ENCODE measurements around the gene NBEAL1.
A peak's percentile ranks its signal among the peaks of the same experiment; 100 is the strongest.
"Not testable (repeated sequence)": the region's sequence is repeated elsewhere in the genome, so short reads cannot be mapped to it uniquely, and the experiment has no call there.

NBEAL1 gene

DNA sequence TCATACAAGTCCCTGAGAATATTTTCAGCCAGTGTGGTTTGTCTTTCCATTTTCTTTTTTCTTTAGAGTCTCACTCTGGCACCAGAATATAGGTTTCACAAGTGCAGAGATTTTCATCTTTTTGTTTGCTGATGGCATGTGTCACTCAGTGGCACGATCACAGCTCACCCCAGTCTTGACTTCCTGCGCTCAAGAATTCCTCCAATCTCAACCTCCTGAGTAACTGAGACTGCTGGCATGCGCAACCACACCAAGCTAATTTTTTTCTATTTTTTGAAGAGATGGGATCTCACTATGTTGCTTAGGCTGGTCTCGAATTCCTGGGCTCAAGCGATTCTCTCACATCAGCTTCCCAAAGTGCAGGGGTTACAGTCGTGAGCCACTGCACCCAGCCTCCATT is 23.9 kb downstream of the NBEAL1 start:
- DNase-seq: no peak

DNA sequence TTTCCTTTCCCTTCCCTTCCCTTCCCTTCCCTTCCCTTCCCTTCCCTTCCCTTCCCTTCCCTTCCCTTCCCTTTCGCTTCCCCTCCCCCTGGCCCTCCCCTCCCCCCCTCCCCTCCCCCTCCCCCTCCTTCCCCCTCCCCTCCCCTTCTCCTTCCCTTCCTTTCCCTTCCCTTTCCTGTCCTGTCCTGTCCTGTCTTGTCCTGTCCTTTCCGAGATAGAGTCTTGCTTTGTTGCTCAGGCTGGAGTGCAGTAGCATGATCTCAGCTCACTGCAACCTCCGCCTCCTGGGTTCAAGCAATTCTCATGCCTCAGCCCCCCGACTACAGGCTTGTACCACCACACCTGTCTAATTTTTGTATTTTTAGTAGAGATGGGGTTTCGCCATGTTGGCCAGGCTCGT is 24.5 kb downstream of the NBEAL1 start:
- DNase-seq: not testable (repeated sequence)

DNA sequence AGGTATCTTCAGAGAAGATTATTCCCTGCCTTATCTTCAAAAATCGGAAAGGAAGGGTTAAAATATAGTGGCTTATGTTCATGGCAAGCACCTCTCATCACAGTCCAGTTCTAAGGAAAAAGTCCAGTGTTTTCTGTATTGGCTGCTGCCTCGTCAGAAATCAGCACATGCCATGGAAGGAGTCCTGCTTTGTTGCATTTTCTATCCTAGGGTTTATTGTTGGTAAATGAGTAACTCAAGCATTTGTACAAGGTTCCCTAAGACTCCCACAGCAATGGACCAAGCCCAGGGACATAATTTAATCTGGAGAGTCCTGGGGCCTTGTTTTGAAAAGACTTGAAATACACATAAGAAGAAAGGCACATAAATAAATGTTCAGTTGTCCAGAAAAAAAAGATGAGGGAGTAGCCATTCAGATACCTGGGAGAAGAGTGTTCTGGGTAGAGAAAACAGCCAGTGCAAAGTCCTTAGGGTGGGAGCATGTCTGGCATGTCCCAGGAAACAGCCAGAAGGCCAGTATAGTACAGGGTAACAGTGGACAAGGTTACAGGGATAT is 26.4 kb downstream of the NBEAL1 start:
- DNase-seq: no peak

DNA sequence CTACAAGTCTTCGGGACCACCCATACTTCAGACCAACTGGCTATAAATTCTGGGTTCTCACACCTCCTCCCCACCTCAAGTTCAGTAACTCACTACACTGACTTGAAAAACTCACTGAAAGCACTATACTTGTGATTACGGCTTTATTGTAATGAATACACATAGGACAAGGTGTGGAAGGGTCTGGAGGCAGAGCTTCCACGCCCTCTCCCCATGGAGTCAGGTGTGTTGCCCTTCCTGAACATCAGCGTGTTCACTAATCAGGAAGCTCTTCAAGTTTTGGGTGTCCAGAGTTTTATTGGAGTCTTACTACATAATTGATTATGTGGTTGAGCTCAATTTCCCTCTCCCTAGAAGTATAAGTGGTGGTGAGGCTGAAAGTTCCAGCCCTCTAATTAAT is 27.5 kb downstream of the NBEAL1 start:
- DNase-seq: no peak

DNA sequence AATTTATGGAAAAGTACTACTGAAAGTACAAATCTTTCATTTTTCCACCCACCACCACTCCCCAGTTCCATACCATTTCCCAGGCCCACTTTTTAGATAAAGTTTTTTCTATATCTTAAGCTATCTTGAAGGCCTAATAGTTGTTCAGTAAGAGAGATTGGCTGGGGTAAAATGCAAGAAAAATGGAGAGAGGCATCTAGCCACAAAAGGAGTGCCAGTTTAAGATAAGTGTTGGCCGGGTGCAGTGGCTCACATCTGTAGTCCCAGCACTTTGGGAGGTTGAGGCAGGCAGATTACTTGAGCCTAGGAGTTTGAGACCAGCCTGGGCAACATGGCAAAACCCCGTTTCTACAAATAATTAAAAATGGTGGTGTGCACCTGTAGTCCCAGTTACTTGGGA is 28.6 kb downstream of the NBEAL1 start:
- DNase-seq: no peak

DNA sequence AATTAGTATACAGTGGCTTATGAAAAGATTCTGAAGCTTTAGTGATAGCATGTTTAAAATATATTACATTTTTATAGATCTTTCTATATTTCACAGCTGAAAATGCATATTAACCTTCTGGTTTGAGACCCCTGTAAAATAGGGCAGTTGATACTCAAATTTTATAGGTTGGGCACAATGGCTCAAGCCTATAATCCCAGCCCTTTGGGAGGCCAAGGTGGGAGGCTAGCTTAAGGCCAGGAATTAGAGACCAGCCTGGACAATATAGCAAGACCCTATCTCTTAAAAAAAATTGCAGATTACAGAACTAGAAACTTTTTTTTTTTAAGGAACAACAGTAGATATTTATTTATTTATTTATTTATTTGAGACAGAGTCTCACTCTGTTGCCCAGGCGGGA is 31.2 kb downstream of the NBEAL1 start:
- no peak for DNase-seq

DNA sequence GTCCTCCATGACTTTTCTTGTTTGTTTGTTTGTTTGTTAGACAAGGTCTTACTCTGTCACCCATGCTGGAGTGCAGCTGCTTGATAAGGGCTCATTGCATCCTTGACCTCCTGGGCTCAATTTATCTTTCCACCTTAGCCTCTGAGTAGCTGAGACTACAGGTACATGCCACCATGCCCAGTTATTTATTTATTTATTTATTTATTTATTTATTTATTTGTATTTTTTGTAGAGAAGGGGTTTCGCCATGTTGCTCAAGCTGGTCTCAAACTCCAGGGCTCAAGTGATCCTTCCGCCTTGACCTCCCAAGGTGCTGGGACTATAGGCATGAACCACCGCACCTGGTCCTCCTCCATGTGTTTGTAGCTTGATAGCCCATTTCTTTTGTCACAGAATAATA is 37.9 kb downstream of the NBEAL1 start:
- no peak for DNase-seq

DNA sequence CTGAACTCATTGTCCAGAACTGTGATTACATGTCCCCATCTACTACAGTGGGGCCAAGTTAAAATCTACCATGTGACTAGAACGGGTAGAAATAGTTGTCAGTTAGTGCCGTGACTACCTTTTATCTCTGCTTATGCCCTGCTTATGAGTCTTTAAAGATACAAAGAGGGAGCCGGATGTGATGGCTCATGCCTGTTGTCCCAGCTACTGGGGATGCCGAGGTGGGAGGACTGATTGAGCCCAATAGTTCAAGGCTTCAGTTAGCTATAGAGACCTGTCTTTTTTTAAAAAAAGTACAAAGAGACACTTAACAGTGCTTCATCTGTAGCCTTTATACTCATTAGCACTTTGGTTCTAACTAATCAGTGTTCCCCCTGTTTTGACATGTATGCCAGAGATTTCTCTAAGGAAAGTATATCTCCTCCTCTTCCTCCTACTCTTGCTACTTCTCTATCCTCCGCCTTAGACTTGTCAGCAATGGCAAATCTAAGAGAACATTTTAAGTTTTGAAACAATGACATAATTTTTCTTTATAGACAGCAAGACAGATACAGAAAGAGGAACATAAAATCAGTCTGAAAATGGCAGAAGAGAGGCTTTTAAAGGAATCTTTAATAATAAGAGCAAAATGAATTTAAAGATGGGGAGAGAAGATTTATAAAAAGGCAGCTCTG is 45.0 kb downstream of the NBEAL1 start:
- DNase-seq: peak in 1 of 58 donors; percentile 6

DNA sequence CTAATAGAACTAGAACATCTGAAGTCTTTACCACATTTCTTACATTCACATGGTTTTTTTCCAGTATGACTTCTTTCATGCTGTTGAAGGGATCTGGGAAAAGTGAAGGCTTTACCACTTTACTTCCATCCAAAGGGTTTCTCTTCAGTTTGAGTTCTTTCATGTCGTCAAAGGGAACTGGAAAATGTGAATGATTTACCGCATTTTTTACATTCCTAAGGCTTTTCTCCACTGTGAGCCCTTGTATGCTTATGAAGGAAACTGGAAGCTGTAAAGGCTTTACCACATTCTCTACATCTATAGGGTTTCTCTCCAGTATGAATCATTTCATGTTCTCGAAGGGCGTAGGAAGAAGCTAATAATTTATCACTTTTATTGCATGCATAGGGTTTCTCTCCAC is 46.7 kb downstream of the NBEAL1 start:
- no peak for DNase-seq

DNA sequence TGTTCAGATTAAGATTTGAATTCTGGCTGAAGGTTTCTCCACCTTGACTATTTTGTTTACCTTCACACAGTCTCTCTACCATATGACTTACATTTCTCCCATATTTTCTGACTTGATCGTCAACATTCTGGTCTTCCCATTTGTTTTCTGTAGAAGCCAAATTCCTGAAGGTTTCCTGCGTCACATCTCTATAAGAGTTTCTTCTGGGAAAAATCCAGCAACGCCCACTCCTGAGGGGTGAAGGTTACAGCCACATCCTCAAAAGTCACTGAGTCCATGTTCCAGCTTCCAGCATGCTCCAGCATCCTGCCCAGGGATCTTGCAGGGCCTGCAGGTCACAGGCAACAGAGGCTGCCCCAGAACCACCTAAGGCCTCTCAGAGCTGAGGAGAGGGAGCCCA is 47.5 kb downstream of the NBEAL1 start:
- DNase-seq: no peak

DNA sequence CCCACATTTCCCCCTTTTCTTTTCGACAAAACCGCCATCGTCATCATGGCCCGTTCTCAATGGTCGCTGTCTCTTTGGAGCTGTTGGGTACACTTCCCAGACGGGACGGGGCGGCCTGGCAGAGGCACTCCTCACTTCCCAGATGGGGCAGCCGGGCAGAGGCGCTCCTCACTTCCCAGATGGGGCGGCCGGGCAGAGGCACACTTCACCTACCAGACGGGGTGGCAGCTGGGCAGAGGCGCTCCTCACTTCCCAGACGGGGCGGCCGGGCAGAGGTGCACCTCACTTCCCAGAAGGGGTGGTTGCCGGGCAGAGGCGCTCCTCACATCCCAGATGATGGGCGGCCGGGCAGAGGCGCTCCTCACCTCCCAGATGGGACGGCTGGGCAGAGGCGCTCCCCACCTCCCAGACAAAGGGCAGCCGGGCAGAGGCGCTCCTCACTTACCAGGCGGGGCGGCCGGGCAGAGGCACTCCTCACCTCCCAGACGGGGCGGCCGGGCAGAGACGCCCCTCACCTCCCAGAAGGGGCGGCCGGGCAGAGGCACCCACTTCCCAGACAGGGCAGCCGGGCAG is 51.9 kb downstream of the NBEAL1 start:
- not testable (repeated sequence) for DNase-seq

DNA sequence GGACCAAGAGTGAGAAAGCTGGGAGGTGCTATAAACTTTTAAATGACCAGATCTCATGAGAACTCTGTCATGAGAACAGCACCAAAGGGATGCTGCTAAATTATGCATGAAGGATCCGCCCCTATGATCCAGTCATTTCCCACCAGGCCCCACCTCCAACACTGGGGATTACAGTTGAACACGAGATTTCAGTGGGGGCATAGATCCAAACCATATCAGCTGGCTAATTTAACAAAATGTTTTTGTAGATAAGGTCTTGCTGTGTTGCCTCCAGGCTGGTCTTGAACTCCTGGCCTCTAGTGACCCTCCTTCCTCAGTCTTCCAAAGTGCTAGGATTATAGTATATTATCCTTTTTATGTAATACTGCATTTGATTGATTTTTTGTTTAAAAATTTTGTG is 56.0 kb downstream of the NBEAL1 start:
- no peak for DNase-seq

DNA sequence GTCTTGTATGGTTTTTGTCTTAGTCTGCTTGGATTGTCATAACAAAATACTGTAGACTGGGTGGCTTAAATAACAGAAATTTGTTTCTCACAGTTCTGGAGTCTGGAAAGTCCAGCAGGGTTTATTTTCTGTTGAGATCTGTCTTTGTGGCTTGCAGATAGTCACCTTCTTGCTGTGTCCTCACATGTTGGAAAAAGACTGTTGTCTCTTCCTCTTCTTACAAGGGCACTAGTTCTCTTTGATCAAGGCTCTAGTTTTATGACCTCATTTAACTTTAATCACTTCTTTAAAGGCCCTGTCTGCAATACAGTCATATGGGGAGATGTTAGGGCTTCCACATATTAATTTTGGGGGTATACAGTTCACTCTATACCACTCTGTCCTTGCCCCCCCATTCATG is 56.5 kb downstream of the NBEAL1 start:
- DNase-seq: no peak

DNA sequence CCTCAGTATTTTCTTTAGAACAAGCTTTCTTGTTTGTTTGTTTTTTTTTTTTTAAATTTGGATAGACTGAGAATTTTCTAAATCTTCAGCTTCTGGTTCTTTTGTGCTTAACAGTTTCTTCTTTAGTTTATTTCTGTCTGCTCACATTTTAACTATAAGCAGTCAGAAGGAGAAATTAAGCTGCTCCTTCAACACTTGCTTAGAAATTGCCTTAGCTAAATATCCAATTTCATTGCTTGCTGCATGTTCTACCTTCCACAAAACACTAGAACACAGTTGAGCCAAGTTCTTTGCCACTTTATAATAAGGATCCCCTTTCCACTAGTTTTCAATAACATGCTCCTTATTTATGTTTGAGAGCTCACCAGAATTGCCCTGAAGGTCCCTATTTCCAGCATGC is 57.7 kb downstream of the NBEAL1 start:
- no peak for DNase-seq

DNA sequence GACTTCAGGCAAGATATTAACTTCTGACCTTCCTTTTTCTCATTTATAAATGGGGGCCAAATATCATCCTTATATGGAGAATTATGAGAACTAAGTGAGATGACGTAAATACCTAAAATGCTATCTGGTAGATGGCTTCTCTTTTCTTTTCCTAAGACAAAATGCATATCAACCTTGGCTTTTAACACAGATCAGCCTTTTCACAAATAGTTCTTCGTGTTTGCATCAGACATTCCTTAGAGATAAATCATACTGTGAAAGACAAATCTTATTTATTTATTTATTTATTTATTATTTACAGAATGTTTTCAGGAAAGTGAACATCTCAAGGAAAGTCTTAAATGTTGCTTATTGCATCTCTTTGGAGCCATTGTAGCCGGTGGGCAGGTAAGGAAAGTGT is 62.8 kb downstream of the NBEAL1 start:
- no peak for DNase-seq

DNA sequence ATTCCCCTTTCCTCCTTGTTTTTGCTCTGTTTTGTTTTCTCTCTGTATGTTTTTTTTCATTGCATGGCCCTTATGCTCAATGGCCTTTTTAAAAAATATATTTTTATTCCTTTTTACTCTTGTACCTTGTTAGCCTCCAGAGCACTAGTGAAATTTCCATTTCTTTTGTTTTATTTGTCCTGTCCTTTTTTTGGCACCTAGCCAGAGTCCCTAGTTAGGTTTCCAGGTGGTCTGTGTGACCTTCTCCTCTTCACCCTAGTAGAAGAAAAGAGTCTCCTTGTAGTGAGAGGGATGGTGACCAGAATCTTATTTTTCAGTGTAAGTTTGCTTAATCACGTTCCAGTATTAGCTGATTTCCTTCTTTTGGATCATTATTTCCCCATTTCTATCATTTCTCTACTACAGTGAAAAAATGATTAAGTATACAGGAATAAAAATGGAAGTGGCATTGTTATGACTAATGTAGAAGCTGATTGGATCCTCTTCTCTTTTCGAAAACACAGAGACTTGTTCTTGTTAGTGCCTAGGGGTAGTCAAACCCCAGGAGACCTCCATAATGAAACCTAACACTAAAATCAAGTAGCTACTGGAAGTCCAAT is 65.9 kb downstream of the NBEAL1 start:
- DNase-seq: no peak

DNA sequence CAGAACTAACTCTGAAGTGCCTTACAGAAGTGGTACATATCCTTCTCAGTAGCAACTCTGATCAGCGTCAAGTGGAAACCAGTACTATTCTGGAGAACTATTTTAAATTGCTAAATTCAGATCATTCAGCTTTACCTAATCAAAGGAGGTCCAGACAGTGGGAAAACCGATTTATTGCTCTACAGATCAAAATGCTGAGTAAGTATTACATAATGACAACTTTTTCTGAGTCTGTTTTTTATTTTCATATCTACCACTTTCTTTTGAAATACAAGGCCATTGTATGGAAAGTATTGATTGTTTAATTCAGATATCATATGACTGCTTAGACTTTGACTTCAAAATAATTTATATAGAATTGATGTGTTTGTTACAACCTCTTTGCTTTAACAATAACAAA is 68.7 kb downstream of the NBEAL1 start:
- no peak for DNase-seq

DNA sequence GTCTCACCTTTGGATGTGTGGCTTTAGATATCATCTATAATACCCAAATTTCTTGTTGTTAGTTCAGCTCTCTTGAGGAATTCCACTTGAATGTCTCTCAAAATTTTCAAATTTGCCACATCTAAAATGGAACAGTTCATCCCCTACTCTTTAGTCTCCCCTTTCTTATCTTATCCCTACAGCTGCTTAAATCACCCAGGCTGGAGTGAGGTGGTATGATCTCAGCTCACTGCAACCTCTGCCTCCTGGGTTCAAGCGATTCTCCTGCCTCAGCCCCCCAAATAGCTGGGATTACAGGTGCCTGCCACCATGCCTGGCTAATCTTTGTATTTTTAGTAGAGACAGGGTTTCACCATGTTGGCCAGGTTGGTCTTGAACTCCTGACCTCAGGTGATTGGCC is 71.7 kb downstream of the NBEAL1 start:
- DNase-seq: not testable (repeated sequence)

DNA sequence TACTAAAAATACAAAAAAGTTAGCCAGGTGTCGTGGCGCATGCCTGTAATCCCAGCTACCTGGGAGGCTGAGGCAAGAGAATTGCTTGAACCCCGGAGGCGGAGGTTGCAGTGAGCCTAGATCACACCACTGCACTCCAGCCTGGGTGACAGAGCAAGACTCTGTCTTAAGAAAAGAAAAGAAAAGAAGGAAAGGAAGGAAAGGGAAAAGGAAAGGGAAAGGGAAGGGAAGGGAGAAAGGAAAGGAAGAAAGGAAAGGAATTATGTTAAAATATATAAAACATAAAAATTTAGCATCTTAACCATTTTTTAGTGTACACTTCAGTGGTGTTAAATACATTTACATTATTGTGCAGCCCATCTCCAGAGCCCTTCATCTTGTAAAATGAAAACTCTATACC is 76.0 kb downstream of the NBEAL1 start:
- not testable (repeated sequence) for DNase-seq

DNA sequence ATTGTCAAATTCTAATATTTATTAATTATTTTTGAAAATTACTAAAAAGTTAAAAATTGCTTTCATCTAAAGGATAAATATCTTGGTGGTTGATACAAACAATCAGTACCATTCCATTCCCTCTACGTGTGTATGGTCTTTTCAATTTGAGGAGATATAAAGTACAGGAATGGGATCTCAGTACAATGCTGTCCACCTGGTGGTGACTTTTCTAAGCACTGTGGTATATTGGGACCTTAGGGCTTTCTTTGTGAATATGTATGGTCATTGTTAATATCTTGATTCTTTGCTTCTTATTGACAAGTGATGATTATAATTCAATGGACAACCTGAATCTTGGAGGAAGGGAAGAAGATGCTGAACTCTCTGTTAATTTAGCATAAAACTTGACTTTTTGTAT is 83.1 kb downstream of the NBEAL1 start:
- no peak for DNase-seq

DNA sequence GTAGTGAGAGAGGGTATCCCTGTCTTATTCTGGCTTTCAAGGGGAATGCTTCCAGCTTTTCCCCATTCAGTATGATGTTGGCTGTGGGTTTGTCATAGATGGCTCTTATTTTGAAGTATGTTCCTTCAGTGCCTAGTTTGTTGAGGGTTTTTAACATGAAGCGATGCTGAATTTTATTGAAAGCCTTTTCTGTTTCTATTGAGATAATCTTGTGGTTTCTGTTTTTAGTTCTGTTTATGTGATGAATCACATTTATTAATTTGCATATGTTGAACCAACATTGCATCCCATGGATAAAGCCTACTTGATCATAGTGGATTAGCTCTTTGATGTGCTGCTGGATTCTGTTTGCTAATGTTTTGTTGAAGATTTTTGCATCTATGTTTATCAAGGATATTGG is 87.7 kb downstream of the NBEAL1 start:
- DNase-seq: not testable (repeated sequence)

DNA sequence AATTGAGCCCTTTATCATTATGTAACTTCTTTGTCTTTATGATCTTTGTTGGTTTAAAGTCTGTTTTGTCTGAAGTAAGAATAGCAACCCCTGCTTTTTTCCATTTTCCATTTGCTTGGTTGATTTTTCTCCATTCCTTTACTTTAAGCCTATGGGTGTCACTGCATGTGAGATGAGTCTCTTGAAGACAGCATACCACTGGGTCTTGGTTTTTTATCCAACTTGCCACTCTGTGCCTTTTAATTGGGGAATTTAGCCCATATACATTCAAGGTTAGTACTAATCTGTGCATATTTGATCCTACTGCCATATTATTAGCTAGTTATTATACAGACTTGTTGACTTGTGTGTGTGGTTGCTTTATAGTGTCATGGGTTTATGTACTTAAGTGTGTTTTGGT is 89.6 kb downstream of the NBEAL1 start:
- DNase-seq: no peak

DNA sequence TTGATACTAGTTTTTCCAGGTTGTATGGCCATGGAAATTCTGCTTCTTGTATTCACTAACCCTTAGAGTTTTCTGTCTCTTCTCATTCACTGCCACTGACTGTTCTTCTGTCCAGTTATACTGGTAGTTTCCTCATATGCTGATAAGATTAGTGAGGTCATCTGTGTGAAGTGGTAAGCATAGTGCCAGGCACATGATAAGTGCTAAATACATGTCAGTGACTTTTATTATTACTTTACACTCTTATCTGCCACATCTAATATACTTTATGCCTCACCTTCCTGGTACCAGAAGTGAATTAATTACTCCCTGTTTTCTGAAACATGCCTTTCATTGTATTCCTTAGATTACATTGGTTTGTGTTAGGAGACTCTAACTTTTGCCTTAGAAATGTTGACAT is 91.3 kb downstream of the NBEAL1 start:
- DNase-seq: no peak

Measured in anterior cingulate cortex (tissue), 58 donors.